Measurements from ENCODE around the gene IFI35. TPM values are rescaled to one million over a fixed set of nuclear protein-coding genes. Genes with fewer than 3 reads are reported as not detected.

The IFI35 gene
- total RNA-seq, 1 experiment from 2014 or later, result 4.7 TPM

- Mint-ChIP-seq H3K27ac (0 out of 2 replicates have a peak overlapping the region, but pooled peaks have one; percentile 8), H3K4me1 (peaks cover 33% of the 10 kb centered on the region), H3K9me3 (no peaks in the 10 kb centered on the region), H3K27me3 (ENCODE audit: low read depth) (no peaks in the 10 kb centered on the region), H3K36me3 (peaks cover 25% of the 10 kb centered on the region), H3K4me3 (peak overlapping the region; percentile 94)
- TF ChIP-seq IRF2 (CRISPR knock-in tag; IDR thresholded peaks at IDR 0.05; ENCODE audit: borderline replicate concordance, low read depth), result no peak
- CTCF ChIA-PET, result interaction anchor here (1.0 kb wide), 1 partner anchor 21 kb away, joined by 5 read pairs; the partner anchor contains the start of gene RPL27
- DNase-seq (ENCODE audit: low spot score) (no peak), ATAC-seq (no peak)
- POLR2A ChIA-PET, result no interaction called here
These were observed 12.8 kb downstream of the IFI35 start for GRCh38 chr17:43019418-43019817.

- Mint-ChIP-seq H3K27me3 (ENCODE audit: low read depth) (no peaks in the 10 kb centered on the region), H3K4me3 (peak overlapping the region; percentile 94), H3K4me1 (peaks cover 26% of the 10 kb centered on the region), H3K9me3 (no peaks in the 10 kb centered on the region), H3K36me3 (peaks cover 20% of the 10 kb centered on the region), H3K27ac (0 out of 2 replicates have a peak overlapping the region, but pooled peaks have one; percentile 35)
- POLR2A ChIA-PET, result interaction anchor here (0.7 to 1.1 kb wide), 2 partner anchors 12 to 337 kb away, joined by 3 read pairs; no protein-coding TSS in a partner anchor
- CTCF ChIA-PET, result interaction anchor here (1.0 to 1.6 kb wide), 2 partner anchors 22 to 192 kb away, joined by 5 to 6 read pairs; partner anchors contain the start of genes RPL27 and TMEM106A
- ATAC-seq (no peak), DNase-seq (ENCODE audit: low spot score) (no peak)
- peak; percentile 85 for TF ChIP-seq GABPB1 (CRISPR knock-in tag; IDR thresholded peaks at IDR 0.05)
- TF ChIP-seq, protein P1, sequence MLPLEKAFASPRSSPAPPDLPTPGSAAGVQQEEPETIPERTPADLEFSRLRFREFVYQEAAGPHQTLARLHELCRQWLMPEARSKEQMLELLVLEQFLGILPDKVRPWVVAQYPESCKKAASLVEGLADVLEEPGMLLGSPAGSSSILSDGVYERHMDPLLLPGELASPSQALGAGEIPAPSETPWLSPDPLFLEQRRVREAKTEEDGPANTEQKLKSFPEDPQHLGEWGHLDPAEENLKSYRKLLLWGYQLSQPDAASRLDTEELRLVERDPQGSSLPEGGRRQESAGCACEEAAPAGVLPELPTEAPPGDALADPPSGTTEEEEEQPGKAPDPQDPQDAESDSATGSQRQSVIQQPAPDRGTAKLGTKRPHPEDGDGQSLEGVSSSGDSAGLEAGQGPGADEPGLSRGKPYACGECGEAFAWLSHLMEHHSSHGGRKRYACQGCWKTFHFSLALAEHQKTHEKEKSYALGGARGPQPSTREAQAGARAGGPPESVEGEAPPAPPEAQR (CRISPR knock-in tag; IDR thresholded peaks at IDR 0.05), result no peak
These were observed 13.5 kb downstream of the IFI35 start for GRCh38 chr17:43020030-43020621.

DNA sequence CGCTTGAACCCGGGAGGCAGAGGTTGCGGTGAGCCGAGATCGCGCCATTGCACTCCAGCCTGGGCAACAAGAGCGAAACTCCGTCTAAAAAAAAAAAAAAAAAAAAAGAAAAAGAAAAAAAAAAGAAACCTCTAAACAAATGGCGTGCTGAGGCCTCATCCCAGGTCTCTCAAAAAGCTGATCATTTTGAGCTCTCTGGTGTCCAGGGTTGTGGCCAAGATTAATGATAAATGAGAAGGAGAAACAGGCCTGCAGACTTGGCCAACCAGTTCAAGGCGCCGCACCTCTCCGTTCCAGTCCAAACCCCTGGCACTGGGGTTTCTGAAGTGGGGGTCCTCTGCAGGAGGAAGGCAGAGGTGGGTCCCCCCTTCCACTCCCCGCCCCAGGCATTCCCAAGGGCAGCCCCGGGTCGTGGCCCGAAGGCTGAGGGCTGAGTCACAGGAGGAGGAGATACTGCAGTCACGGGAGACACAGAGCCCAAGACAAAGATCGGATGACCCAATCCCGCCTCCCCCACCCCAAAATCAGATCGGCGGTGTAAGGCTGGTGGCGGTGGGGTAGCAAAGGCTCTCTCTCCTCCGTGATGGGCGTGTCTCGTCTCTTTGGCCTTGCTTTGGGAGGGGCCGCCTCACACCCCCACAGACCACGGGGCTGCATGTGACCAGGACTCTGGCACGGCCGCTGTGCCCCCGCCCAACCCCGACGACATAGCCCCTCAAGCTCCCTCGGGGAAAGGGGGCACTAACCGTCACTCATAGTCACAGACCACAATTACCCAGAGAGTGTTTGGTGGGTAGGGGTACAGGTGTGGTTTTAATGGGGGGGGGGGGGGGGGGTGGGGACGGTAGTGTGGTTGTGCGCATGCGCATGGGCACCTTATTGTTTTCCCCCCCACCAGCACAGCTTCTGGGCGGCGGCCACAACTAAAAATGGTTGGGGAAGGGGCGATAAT lies 14.5 kb downstream of the IFI35 start:
- ATAC-seq, result no peak; the same call in 1 of the 2 replicates
- peak; percentile 64 for DNase-seq (ENCODE audit: low spot score)

More for the DNA sequence above, 14.5 kb downstream of the IFI35 start:
- Mint-ChIP-seq H3K36me3 (peaks cover 12% of the 10 kb centered on the region), H3K4me3 (peak overlapping the region; percentile 94), H3K4me1 (peaks cover 21% of the 10 kb centered on the region), H3K9me3 (no peaks in the 10 kb centered on the region), H3K27me3 (ENCODE audit: low read depth) (no peaks in the 10 kb centered on the region), H3K27ac (peak overlapping the region; percentile 91)
- CTCF ChIA-PET, result interaction anchor here (0.5 to 1.8 kb wide), 10 partner anchors 14 to 1166 kb away, joined by 3 to 14 read pairs (median 5); partner anchors contain the start of genes IFI35, RPL27, TMEM106A and TMUB2
- POLR2A ChIA-PET, result interaction anchor here (0.6 to 2.3 kb wide), 13 partner anchors 11 to 338 kb away, joined by 3 to 27 read pairs (median 4); partner anchors contain the start of genes IFI35, NBR1 and RPL27
- TF ChIP-seq MYBL2 (CRISPR knock-in tag; IDR thresholded peaks at IDR 0.05), result no peak
- 0 out of 2 replicates have a peak, but pooled peaks have one; percentile 8 for TF ChIP-seq E2F5 (CRISPR knock-in tag; IDR thresholded peaks at IDR 0.05)
- TF ChIP-seq, protein P2, sequence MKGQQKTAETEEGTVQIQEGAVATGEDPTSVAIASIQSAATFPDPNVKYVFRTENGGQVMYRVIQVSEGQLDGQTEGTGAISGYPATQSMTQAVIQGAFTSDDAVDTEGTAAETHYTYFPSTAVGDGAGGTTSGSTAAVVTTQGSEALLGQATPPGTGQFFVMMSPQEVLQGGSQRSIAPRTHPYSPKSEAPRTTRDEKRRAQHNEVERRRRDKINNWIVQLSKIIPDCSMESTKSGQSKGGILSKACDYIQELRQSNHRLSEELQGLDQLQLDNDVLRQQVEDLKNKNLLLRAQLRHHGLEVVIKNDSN (CRISPR knock-in tag; IDR thresholded peaks at IDR 0.05), result peak; percentile 72; the same call in 1 of the 2 replicates
- TF ChIP-seq, protein P3, sequence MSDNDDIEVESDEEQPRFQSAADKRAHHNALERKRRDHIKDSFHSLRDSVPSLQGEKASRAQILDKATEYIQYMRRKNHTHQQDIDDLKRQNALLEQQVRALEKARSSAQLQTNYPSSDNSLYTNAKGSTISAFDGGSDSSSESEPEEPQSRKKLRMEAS (CRISPR knock-in tag; IDR thresholded peaks at IDR 0.05), result peak; percentile 17; the same call in 1 of the 2 replicates
- TF ChIP-seq USF2 (CRISPR knock-in tag; IDR thresholded peaks at IDR 0.05), result peak; percentile 65

All from WTC11 (cell line).